Stromal cell of bone marrow (primary cell): ENCODE measurements around the gene SOWAHB.

ENCODE experiments used
- DNase-seq: peaks from one replicate; pipeline ENCODE4 v3.0.0-alpha.2; 2012; ENCODE audit warnings: low read depth

SOWAHB gene

GRCh38 chr4:76850010-76850441 lies 47.9 kb downstream of the SOWAHB start:
- peak; percentile 63 for DNase-seq
